ENCODE results near the gene CCDC24.

CCDC24 gene

GRCh38 chr1:43994071-43994470 lies 2.7 kb downstream of the CCDC24 start:
- Histone ChIP-seq H3K4me2 (peak overlapping the region in 10 of 11 experiments; percentile 16 to 99 (median 85); a peak in 11 of 22 replicates), H3K9ac (no peak overlapping the region)

GRCh38 chr1:43994794-43995790 lies 3.7 kb downstream of the CCDC24 start:
- Histone ChIP-seq H4K20me1 (peaks cover 0 to 14% (median 0%) of the 10 kb centered on the region in 11 experiments; a peak in 4 of 22 replicates), H3K27ac (peak overlapping the region in 7 of 11 experiments; percentile 8 to 52 (median 34); a peak in 8 of 22 replicates), H3K4me2 (peak overlapping the region; percentile 52 to 99 (median 85)), H3K4me1 (peaks cover 40 to 74% (median 68%) of the 10 kb centered on the region in 10 experiments), H3K4me3 (peak overlapping the region in 1 of 10 experiments; percentile 14; a peak in 1 of 20 replicates), H3K36me3 (no peaks in the 10 kb centered on the region), H3K9me3 (replicated peaks in 1 of 11) (no peaks in the 10 kb centered on the region), H3K9ac (peak overlapping the region in 6 of 11 experiments; percentile 10 to 58 (median 39); a peak in 10 of 22 replicates), H3K27me3 (no peaks in the 10 kb centered on the region)
- TF ChIP-seq Cebpa-rat (IDR thresholded peaks at IDR 0.05), result no peak; a peak in 1 of 22 replicates

More at GRCh38 chr1:43994071-43994470, 2.7 kb downstream of the CCDC24 start:
- Histone ChIP-seq H3K27ac (no peak overlapping the region; a peak in 1 of 22 replicates), H3K9me3 (replicated peaks in 1 of 11) (no peaks in the 10 kb centered on the region), H3K4me1 (peaks cover 39 to 65% (median 60%) of the 10 kb centered on the region in 10 experiments), H3K36me3 (no peaks in the 10 kb centered on the region), H4K20me1 (peaks cover 0 to 14% (median 0%) of the 10 kb centered on the region in 11 experiments; a peak in 3 of 22 replicates), H3K4me3 (no peak overlapping the region), H3K27me3 (no peaks in the 10 kb centered on the region)
- TF ChIP-seq Cebpa-rat (IDR thresholded peaks at IDR 0.05), result no peak

GRCh38 chr1:43995984-43996732 lies 4.8 kb downstream of the CCDC24 start:
- H3K27ac ChIP-seq, result peak overlapping the region in 4 of 11 experiments; percentile 1 to 52 (median 26); a peak in 7 of 22 replicates
- H3K36me3 ChIP-seq, result no peaks in the 10 kb centered on the region
- peaks cover 0 to 14% (median 0%) of the 10 kb centered on the region in 11 experiments; a peak in 4 of 22 replicates for H4K20me1 ChIP-seq
- H3K9ac ChIP-seq, result peak overlapping the region in 5 of 11 experiments; percentile 10 to 58 (median 46); a peak in 6 of 22 replicates
- no peaks in the 10 kb centered on the region for H3K9me3 ChIP-seq (replicated peaks in 1 of 11)
- H3K27me3 ChIP-seq, result no peaks in the 10 kb centered on the region
- peak overlapping the region in 9 of 11 experiments; percentile 52 to 99 (median 85); a peak in 18 of 22 replicates for H3K4me2 ChIP-seq
- H3K4me3 ChIP-seq, result no peak overlapping the region
- peaks cover 29 to 65% (median 59%) of the 10 kb centered on the region in 10 experiments for H3K4me1 ChIP-seq
- TF ChIP-seq Cebpa-rat (IDR thresholded peaks at IDR 0.05), result no peak

GRCh38 chr1:43996733-43997115 lies 5.3 kb downstream of the CCDC24 start:
- Histone ChIP-seq H3K9ac (peak overlapping the region in 2 of 11 experiments; percentile 50 to 58; a peak in 1 of 22 replicates), H3K27ac (no peak overlapping the region), H4K20me1 (peaks cover 0 to 14% (median 0%) of the 10 kb centered on the region in 11 experiments; a peak in 4 of 22 replicates)

GRCh38 chr1:43997295-43997999 lies 6.0 kb downstream of the CCDC24 start:
- Histone ChIP-seq H3K36me3 (no peaks in the 10 kb centered on the region), H3K9me3 (replicated peaks in 1 of 11) (no peaks in the 10 kb centered on the region), H3K27me3 (no peaks in the 10 kb centered on the region), H4K20me1 (peaks cover 0 to 14% (median 0%) of the 10 kb centered on the region in 11 experiments; a peak in 5 of 22 replicates), H3K4me3 (no peak overlapping the region), H3K4me1 (peaks cover 24 to 57% (median 52%) of the 10 kb centered on the region in 10 experiments), H3K4me2 (no peak overlapping the region), H3K9ac (no peak overlapping the region), H3K27ac (no peak overlapping the region)
- TF ChIP-seq Cebpa-rat (IDR thresholded peaks at IDR 0.05), result no peak

More at GRCh38 chr1:43996733-43997115, 5.3 kb downstream of the CCDC24 start:
- H3K4me2 ChIP-seq, result peak overlapping the region in 7 of 11 experiments; percentile 76 to 99 (median 85); a peak in 9 of 22 replicates
- H3K27me3 ChIP-seq, result no peaks in the 10 kb centered on the region
- H3K4me3 ChIP-seq, result no peak overlapping the region
- no peaks in the 10 kb centered on the region for H3K9me3 ChIP-seq (replicated peaks in 1 of 11)
- no peak for TF ChIP-seq Cebpa-rat (IDR thresholded peaks at IDR 0.05)
- peaks cover 29 to 64% (median 59%) of the 10 kb centered on the region in 10 experiments for H3K4me1 ChIP-seq
- no peaks in the 10 kb centered on the region for H3K36me3 ChIP-seq

GRCh38 chr1:43998000-43998378 lies 6.6 kb downstream of the CCDC24 start:
- Histone ChIP-seq H3K4me2 (no peak overlapping the region), H3K9me3 (replicated peaks in 1 of 11) (no peaks in the 10 kb centered on the region), H3K9ac (no peak overlapping the region), H3K27ac (no peak overlapping the region), H3K4me1 (peaks cover 21 to 52% (median 47%) of the 10 kb centered on the region in 10 experiments), H3K4me3 (no peak overlapping the region), H3K27me3 (no peaks in the 10 kb centered on the region), H4K20me1 (peaks cover 0 to 14% (median 0%) of the 10 kb centered on the region in 11 experiments; a peak in 5 of 22 replicates), H3K36me3 (no peaks in the 10 kb centered on the region)
- TF ChIP-seq Cebpa-rat (IDR thresholded peaks at IDR 0.05), result no peak

GRCh38 chr1:43999455-43999854 lies 8.1 kb downstream of the CCDC24 start:
- H3K9me3 ChIP-seq (replicated peaks in 1 of 11), result no peaks in the 10 kb centered on the region
- TF ChIP-seq Cebpa-rat (IDR thresholded peaks at IDR 0.05), result no peak
- peak overlapping the region in 8 of 11 experiments; percentile 14 to 49 (median 30); a peak in 12 of 22 replicates for H3K4me2 ChIP-seq
- H3K4me1 ChIP-seq, result peaks cover 8 to 37% (median 34%) of the 10 kb centered on the region in 10 experiments
- H3K4me3 ChIP-seq, result no peak overlapping the region
- no peaks in the 10 kb centered on the region for H3K27me3 ChIP-seq
- H3K27ac ChIP-seq, result no peak overlapping the region
- no peak overlapping the region for H3K9ac ChIP-seq
- H4K20me1 ChIP-seq, result peaks cover 0 to 14% (median 0%) of the 10 kb centered on the region in 11 experiments; a peak in 5 of 22 replicates
- H3K36me3 ChIP-seq, result no peaks in the 10 kb centered on the region

GRCh38 chr1:44000122-44000665 lies 8.8 kb downstream of the CCDC24 start:
- Histone ChIP-seq H3K36me3 (no peaks in the 10 kb centered on the region), H3K27me3 (no peaks in the 10 kb centered on the region), H3K4me1 (peaks cover under 1 to 36% (median 26%) of the 10 kb centered on the region in 10 experiments), H3K9me3 (replicated peaks in 1 of 11) (no peaks in the 10 kb centered on the region), H3K4me3 (no peak overlapping the region), H3K27ac (no peak overlapping the region), H3K4me2 (no peak overlapping the region), H4K20me1 (peaks cover 0 to 11% (median 0%) of the 10 kb centered on the region in 11 experiments; a peak in 5 of 22 replicates), H3K9ac (no peak overlapping the region)
- no peak for TF ChIP-seq Cebpa-rat (IDR thresholded peaks at IDR 0.05)

All from BLaER1 treated with 17β-estradiol and CSF1 and Interleukin-3, amounts not matched to agents 10 nM and 100 nM (cell line).